Measurements from ENCODE around the gene RCOR1. TPM values are rescaled to one million over a fixed set of nuclear protein-coding genes. Genes with fewer than 3 reads are reported as not detected.

Gene RCOR1
- polyA plus RNA-seq, 2 of the 4 experiments (the other 2 are of a cell fraction), result 17.7 to 24.7 TPM

DNA sequence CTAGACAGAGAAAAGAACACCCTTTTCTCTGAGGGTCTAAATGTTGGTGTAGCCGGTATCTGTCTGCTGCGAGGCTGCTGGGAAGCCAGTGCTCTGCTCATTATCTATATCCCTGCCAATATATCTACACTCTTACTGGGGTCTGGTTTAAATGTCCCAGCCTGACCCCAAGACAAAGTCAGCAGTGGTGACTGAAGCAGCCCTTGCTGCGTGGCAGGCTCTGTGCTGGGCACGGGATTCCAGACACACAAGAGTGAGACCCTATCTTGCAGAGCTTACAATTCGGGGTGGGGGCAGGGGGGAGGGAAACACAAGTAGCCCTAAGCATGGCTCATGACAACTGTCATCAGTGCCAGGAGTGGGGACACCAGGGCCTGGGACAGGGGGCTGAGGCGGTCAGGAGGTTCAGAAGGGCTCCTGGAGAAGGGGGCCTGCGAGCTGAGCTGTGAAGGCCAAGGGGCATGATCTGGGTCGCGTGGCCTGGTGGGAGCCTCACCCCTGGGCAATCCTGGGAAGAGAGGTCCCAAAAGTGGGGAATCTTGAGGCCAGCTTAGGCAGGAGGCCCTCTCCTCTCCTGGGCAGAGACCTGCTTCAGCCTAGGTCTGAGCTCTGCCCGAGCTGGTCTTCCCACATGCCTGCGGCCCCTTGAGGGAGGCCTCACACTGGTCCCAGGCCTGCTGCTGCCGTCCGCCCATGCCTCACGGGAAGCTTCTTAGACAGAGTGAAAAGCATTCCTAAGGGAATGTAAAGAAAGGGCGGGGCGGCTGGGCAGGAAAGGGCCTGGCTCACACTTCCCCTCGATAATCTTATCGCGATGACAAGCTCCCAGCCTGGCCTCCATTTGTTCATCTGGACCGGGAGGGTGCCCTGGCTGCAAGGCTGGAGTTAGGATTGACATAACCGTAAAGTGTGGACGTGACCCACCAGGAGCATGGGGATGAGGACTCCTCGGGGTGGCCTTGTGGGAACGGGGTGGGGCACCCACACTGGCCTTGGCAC, 7.3 kb upstream of the RCOR1 start (continued):
- no peak for TF ChIP-seq FOXS1 (CRISPR knock-in tag; IDR thresholded peaks at IDR 0.05)
- no peak for TF ChIP-seq MAX (IDR thresholded peaks at IDR 0.05)
- TF ChIP-seq NR3C1 (IDR thresholded peaks at IDR 0.05), result no peak
- TF ChIP-seq JUN (IDR thresholded peaks at IDR 0.05), result no peak
- no peak for TF ChIP-seq CHD4 (IDR thresholded peaks at IDR 0.05; ENCODE audit: borderline replicate concordance)

DNA sequence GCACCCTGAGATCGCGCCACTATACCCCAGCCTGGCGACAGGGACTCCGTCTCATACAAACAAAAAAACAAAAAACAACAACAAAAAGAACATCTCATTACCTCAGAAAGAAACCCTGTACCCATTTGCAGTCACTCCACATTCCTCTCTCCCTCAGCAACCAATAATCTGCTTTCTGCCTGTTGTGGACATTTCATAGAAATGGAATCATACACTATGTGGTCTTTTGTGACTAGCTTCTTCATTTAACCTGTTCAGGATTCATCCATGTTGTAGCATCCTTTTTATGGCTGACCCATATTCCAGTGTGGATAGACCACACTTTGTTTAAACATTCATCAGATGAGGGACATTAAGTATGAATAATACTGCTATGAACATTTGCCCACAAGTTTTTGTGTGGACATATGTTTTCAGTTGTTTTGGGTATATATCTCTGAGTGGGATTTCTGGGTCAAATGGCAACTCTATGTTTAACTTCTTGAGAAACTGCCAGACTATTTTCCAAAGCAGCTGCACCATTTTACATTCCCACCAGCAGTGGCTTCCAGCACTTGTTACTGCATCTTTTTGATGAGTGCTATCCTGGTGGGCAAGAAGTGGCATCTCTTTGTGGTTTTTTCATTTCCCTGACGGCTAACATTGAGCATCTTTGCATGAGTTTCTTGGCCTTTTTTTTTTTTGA, 5.9 kb upstream of the RCOR1 start:
- Histone ChIP-seq H3K4me1 (peaks cover 25% of the 10 kb centered on the region), H3K27ac (no peak overlapping the region), H3K4me3 (no peak overlapping the region), H3K9me3 (no peaks in the 10 kb centered on the region), H3K4me2 (no peak overlapping the region)
- DNase-seq (ENCODE audit: low read depth in 1 of 2, low spot score in 1 of 2), result no peak
- no peak for TF ChIP-seq RFX5 (IDR thresholded peaks at IDR 0.05)
- TF ChIP-seq, protein P1, sequence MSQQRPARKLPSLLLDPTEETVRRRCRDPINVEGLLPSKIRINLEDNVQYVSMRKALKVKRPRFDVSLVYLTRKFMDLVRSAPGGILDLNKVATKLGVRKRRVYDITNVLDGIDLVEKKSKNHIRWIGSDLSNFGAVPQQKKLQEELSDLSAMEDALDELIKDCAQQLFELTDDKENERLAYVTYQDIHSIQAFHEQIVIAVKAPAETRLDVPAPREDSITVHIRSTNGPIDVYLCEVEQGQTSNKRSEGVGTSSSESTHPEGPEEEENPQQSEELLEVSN (IDR thresholded peaks at IDR 0.05; ENCODE audit: borderline replicate concordance, low read depth), result no peak
- no peak for TF ChIP-seq HES2 (IDR thresholded peaks at IDR 0.05)
- no peak for TF ChIP-seq MAX (IDR thresholded peaks at IDR 0.05)
- no peak for TF ChIP-seq ZC3H11A (IDR thresholded peaks at IDR 0.05)
- TF ChIP-seq, protein P2, sequence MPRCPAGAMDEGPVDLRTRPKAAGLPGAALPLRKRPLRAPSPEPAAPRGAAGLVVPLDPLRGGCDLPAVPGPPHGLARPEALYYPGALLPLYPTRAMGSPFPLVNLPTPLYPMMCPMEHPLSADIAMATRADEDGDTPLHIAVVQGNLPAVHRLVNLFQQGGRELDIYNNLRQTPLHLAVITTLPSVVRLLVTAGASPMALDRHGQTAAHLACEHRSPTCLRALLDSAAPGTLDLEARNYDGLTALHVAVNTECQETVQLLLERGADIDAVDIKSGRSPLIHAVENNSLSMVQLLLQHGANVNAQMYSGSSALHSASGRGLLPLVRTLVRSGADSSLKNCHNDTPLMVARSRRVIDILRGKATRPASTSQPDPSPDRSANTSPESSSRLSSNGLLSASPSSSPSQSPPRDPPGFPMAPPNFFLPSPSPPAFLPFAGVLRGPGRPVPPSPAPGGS (IDR thresholded peaks at IDR 0.05), result no peak
- no peak for TF ChIP-seq HMGXB4 (CRISPR knock-in tag; IDR thresholded peaks at IDR 0.05; ENCODE audit: borderline replicate concordance)
- TF ChIP-seq RARB (CRISPR knock-in tag; IDR thresholded peaks at IDR 0.05), result no peak
- no peak for TF ChIP-seq RAD21 (conservative IDR thresholded peaks at IDR 0.05 in 1 of 2, IDR thresholded peaks at IDR 0.05 in 1 of 2)
- TF ChIP-seq GATA3 (IDR thresholded peaks at IDR 0.05; ENCODE audit: borderline replicate concordance), result no peak
- no peak for TF ChIP-seq FOXS1 (CRISPR knock-in tag; IDR thresholded peaks at IDR 0.05)
- TF ChIP-seq TFCP2L1 (CRISPR knock-in tag; IDR thresholded peaks at IDR 0.05), result no peak
- TF ChIP-seq POLR2A (IDR thresholded peaks at IDR 0.05; ENCODE audit: low read length), result no peak
- no peak for TF ChIP-seq TP53 (CRISPR knock-in tag; IDR thresholded peaks at IDR 0.05)
- no peak for ATAC-seq
- no peak for FAIRE-seq
- 93% methylated on average over 5 of the region's 5 CpGs for WGBS (ENCODE audit: missing lambda C conversion rate)
- ChIA-PET POLR2A (no interaction called here), CTCF (interaction anchor here (0.6 to 3.1 kb wide), 4 partner anchors 8 to 335 kb away, joined by 3 to 15 read pairs (median 4); no protein-coding TSS in a partner anchor)

DNA sequence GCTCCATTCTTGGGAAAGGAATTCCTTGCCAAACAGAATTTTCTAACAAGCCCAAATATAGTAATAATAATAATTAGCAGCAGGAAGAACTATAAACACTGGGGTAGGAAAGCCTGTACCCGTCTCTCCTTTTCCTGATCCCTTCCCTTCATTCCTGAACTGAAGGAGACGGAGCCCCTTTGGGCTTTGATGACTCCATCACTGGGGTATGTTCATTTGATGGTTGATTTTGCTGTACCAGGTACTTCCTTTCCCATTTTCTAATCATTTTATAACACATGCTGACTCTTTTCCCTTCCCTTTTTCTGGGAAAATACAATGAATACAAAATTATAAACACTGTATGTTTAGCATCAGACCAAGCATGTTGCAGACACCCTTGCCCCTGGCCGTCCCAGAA, 3.6 kb upstream of the RCOR1 start:
- no peak for FAIRE-seq
- POLR2A ChIA-PET, result no interaction called here
- TF ChIP-seq EHF (CRISPR knock-in tag; IDR thresholded peaks at IDR 0.05), result no peak
- TF ChIP-seq HES2 (IDR thresholded peaks at IDR 0.05), result no peak
- TF ChIP-seq GATA3 (IDR thresholded peaks at IDR 0.05; ENCODE audit: borderline replicate concordance), result no peak
- no peak for TF ChIP-seq PBX3 (IDR thresholded peaks at IDR 0.05)
- no peak for TF ChIP-seq HEYL (CRISPR knock-in tag; IDR thresholded peaks at IDR 0.05)
- no peak for TF ChIP-seq ESRRA (IDR thresholded peaks at IDR 0.05; ENCODE audit: borderline replicate concordance, low read length)
- no peak for TF ChIP-seq TFCP2L1 (CRISPR knock-in tag; IDR thresholded peaks at IDR 0.05)
- TF ChIP-seq BHLHE40 (IDR thresholded peaks at IDR 0.05; ENCODE audit: low read depth, low read length), result no peak
- TF ChIP-seq, protein P1 (IDR thresholded peaks at IDR 0.05; ENCODE audit: borderline replicate concordance, low read depth), result no peak
- TF ChIP-seq HDAC2 (IDR thresholded peaks at IDR 0.05), result no peak
- TF ChIP-seq FOXS1 (CRISPR knock-in tag; IDR thresholded peaks at IDR 0.05), result no peak
- TF ChIP-seq ZSCAN20 (CRISPR knock-in tag; IDR thresholded peaks at IDR 0.05), result no peak
- no peak for TF ChIP-seq KDM1A (IDR thresholded peaks at IDR 0.05; ENCODE audit: low read depth)
- no peak for TF ChIP-seq CEBPB (IDR thresholded peaks at IDR 0.05)
- TF ChIP-seq POLR2A (IDR thresholded peaks at IDR 0.05; ENCODE audit: low read length), result no peak

More for the DNA sequence above, 3.6 kb upstream of the RCOR1 start:
- WGBS (ENCODE audit: missing lambda C conversion rate), result 65% methylated on average over 3 of the region's 3 CpGs
- CTCF ChIA-PET, result interaction anchor here (0.6 to 4.4 kb wide), 4 partner anchors 20 to 65 kb away, joined by 3 to 39 read pairs (median 3); no protein-coding TSS in a partner anchor
- DNase-seq (ENCODE audit: low read depth in 1 of 2, low spot score in 1 of 2) (no peak), ATAC-seq (no peak)
- Histone ChIP-seq H3K4me2 (no peak overlapping the region), H3K4me3 (no peak overlapping the region), H3K27ac (no peak overlapping the region; a peak in 1 of 6 replicates), H3K9me3 (no peaks in the 10 kb centered on the region), H3K4me1 (peaks cover 25% of the 10 kb centered on the region)

Measured in A549 (cell line).